ENCODE results near the gene ATP9A. TPM values are rescaled to one million over a fixed set of nuclear protein-coding genes. Genes with fewer than 3 reads are reported as not detected.

Gene ATP9A
- polyA plus RNA-seq, 1 donor from 2014 or later = 56.1 TPM

- Histone ChIP-seq H3K27ac (ENCODE audit: low read length) (no peak overlapping the region), H3K9ac (ENCODE audit: low read length) (no peak overlapping the region), H3K4me2 (ENCODE audit: low read length) (no peak overlapping the region), H4K20me1 (ENCODE audit: insufficient read depth) (no peaks in the 10 kb centered on the region), H3F3A (ENCODE audit: insufficient read depth, low read length, poor library complexity, severe bottlenecking) (no peaks in the 10 kb centered on the region), H3K27me3 (ENCODE audit: insufficient read depth, low read depth, low read length) (no peaks in the 10 kb centered on the region), H3K36me3 (ENCODE audit: insufficient read depth, low read length) (no peaks in the 10 kb centered on the region), H2AFZ (ENCODE audit: low read depth, low read length) (no peak overlapping the region), H3K79me2 (replicated peaks; ENCODE audit: insufficient read depth, low read length) (peaks cover 27% of the 10 kb centered on the region), H3K4me3 (ENCODE audit: low read length) (no peak overlapping the region), H3K9me3 (ENCODE audit: low read length) (no peaks in the 10 kb centered on the region), H3K9me2 (ENCODE audit: insufficient read depth, low read length) (no peaks in the 10 kb centered on the region)
- TF ChIP-seq EP300 (conservative IDR thresholded peaks at IDR 0.05; ENCODE audit: poor library complexity, severe bottlenecking) = no peak
These were observed 9.1 kb downstream of the ATP9A start for GRCh38 chr20:51758978-51759544.

GRCh38 chr20:51757226-51757625, 11.0 kb downstream of the ATP9A start:
- no peak overlapping the region for H2AFZ ChIP-seq (ENCODE audit: low read depth, low read length)
- H3K4me3 ChIP-seq (ENCODE audit: low read length) = no peak overlapping the region
- TF ChIP-seq REST (IDR thresholded peaks at IDR 0.05; ENCODE audit: borderline replicate concordance) (no peak), MXI1 (conservative IDR thresholded peaks at IDR 0.05; ENCODE audit: poor library complexity, severe bottlenecking) (no peak), CTCF (IDR thresholded peaks at IDR 0.05; ENCODE audit: poor library complexity, severe bottlenecking) (no peak), RAD21 (conservative IDR thresholded peaks at IDR 0.05) (no peak), POLR2AphosphoS5 (IDR thresholded peaks at IDR 0.05) (no peak), EZH2 (IDR thresholded peaks at IDR 0.05; ENCODE audit: borderline replicate concordance, insufficient read depth, low read length, poor library complexity, severe bottlenecking) (no peak), EP300 (conservative IDR thresholded peaks at IDR 0.05; ENCODE audit: poor library complexity, severe bottlenecking) (no peak), SMC3 (conservative IDR thresholded peaks at IDR 0.05; ENCODE audit: poor library complexity) (no peak), TAF1 (IDR thresholded peaks at IDR 0.05; ENCODE audit: low read depth) (no peak)
- no peak overlapping the region for H3K4me2 ChIP-seq (ENCODE audit: low read length)
- H3K27me3 ChIP-seq (ENCODE audit: insufficient read depth, low read depth, low read length) = no peaks in the 10 kb centered on the region
- H3K9me3 ChIP-seq (ENCODE audit: low read length) = no peaks in the 10 kb centered on the region
- no peaks in the 10 kb centered on the region for H3K9me2 ChIP-seq (ENCODE audit: insufficient read depth, low read length)
- H3K79me2 ChIP-seq (replicated peaks; ENCODE audit: insufficient read depth, low read length) = peaks cover 21% of the 10 kb centered on the region
- no peaks in the 10 kb centered on the region for H4K20me1 ChIP-seq (ENCODE audit: insufficient read depth)
- H3K9ac ChIP-seq (ENCODE audit: low read length) = no peak overlapping the region
- H3F3A ChIP-seq (ENCODE audit: insufficient read depth, low read length, poor library complexity, severe bottlenecking) = no peaks in the 10 kb centered on the region
- H3K27ac ChIP-seq (ENCODE audit: low read length) = no peak overlapping the region
- no peaks in the 10 kb centered on the region for H3K36me3 ChIP-seq (ENCODE audit: insufficient read depth, low read length)

Data from neural cell (in vitro differentiated cells).